ENCODE data around the gene LMAN2L.

DNA sequence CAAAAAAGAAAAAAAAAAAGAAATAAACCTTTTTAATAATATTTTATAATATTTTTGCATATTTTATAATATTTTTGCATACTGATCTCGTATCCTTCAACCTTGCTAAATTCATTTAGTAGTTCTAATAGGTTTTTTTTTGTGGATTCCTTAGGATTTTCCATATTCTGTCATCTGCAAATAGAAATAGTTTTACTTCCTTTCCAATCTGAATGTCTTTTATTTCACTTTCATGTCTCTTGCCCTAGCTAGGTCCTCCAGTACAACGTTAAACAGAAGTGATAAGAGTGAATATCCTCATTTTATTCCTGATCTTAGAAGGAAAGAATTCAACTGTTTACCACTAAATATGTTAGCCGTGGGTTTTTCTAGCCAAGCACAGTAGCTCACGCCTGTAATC is 13.7 kb downstream of the LMAN2L start:
- TF ChIP-seq, protein P1, sequence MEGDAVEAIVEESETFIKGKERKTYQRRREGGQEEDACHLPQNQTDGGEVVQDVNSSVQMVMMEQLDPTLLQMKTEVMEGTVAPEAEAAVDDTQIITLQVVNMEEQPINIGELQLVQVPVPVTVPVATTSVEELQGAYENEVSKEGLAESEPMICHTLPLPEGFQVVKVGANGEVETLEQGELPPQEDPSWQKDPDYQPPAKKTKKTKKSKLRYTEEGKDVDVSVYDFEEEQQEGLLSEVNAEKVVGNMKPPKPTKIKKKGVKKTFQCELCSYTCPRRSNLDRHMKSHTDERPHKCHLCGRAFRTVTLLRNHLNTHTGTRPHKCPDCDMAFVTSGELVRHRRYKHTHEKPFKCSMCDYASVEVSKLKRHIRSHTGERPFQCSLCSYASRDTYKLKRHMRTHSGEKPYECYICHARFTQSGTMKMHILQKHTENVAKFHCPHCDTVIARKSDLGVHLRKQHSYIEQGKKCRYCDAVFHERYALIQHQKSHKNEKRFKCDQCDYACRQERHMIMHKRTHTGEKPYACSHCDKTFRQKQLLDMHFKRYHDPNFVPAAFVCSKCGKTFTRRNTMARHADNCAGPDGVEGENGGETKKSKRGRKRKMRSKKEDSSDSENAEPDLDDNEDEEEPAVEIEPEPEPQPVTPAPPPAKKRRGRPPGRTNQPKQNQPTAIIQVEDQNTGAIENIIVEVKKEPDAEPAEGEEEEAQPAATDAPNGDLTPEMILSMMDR (IDR thresholded peaks at IDR 0.05), result no peak
- no peak for TF ChIP-seq POLR2A (IDR thresholded peaks at IDR 0.05)
